Activated T-helper 17 cell treated with anti-CD3 and anti-CD28 coated beads, Interleukin-2, amount 50 U/mL, for 72 hours (primary cell): ENCODE measurements around the gene TUBGCP6. TPM values are rescaled to one million over a fixed set of nuclear protein-coding genes. Genes with fewer than 3 reads are reported as not detected.

Source experiments
- ATAC-seq: fragments of 150-1000 bp; cut with Tn5 transposase; replicated peaks from 2 replicates; pipeline ENCODE4 v1.10.0; 2021; ENCODE audit warnings: mild to moderate bottlenecking, moderate library complexity
- H3K27ac Mint-ChIP-seq: one replicate; pipeline ENCODE4 v1.8.0; 2022; ENCODE audit warnings: mixed read lengths
- H3K27me3 Mint-ChIP-seq: one replicate; pipeline ENCODE4 v1.8.0; 2022; ENCODE audit warnings: mixed read lengths
- H3K36me3 Mint-ChIP-seq: one replicate; pipeline ENCODE4 v1.8.0; 2022; ENCODE audit warnings: low read depth, mild to moderate bottlenecking, mixed read lengths
- H3K4me1 Mint-ChIP-seq: one replicate; pipeline ENCODE4 v1.8.0; 2022; ENCODE audit warnings: mixed read lengths
- H3K4me3 Mint-ChIP-seq: one replicate; pipeline ENCODE4 v1.8.0; 2022; ENCODE audit warnings: mild to moderate bottlenecking, mixed read lengths
- H3K9me3 Mint-ChIP-seq: one replicate; pipeline ENCODE4 v1.8.0; 2022; ENCODE audit warnings: mixed read lengths
- total RNA-seq, 2 donors: library from RNA; stranded (reverse); gene quantifications; one replicate each; pipeline ENCODE4 v1.2.3, GENCODE V29; 2022

Gene TUBGCP6
- total RNA-seq, 2 donors from 2014 or later: 44.5 to 51.1 TPM

- Mint-ChIP-seq H3K4me1 (no peaks in the 10 kb centered on the region), H3K36me3 (peaks cover 5% of the 10 kb centered on the region), H3K27ac (no peak overlapping the region), H3K4me3 (no peak overlapping the region), H3K27me3 (peaks cover 5% of the 10 kb centered on the region), H3K9me3 (no peaks in the 10 kb centered on the region)
- no peak for ATAC-seq
Measured at GRCh38 chr22:50182176-50183081, 62.4 kb downstream of the TUBGCP6 start.

GRCh38 chr22:50180727-50181521 is 63.9 kb downstream of the TUBGCP6 start:
- peaks cover 5% of the 10 kb centered on the region for H3K27me3 Mint-ChIP-seq
- H3K9me3 Mint-ChIP-seq: no peaks in the 10 kb centered on the region
- no peak overlapping the region for H3K27ac Mint-ChIP-seq
- H3K4me1 Mint-ChIP-seq: no peaks in the 10 kb centered on the region
- ATAC-seq: no peak
- H3K36me3 Mint-ChIP-seq: no peaks in the 10 kb centered on the region
- H3K4me3 Mint-ChIP-seq: no peak overlapping the region

GRCh38 chr22:50179937-50180726 is 64.7 kb downstream of the TUBGCP6 start:
- ATAC-seq: no peak
- Mint-ChIP-seq H3K27ac (no peak overlapping the region), H3K4me1 (no peaks in the 10 kb centered on the region), H3K9me3 (no peaks in the 10 kb centered on the region), H3K36me3 (no peaks in the 10 kb centered on the region), H3K27me3 (peaks cover 5% of the 10 kb centered on the region), H3K4me3 (no peak overlapping the region)

- H3K9me3 Mint-ChIP-seq: no peaks in the 10 kb centered on the region
- ATAC-seq: no peak
- H3K4me1 Mint-ChIP-seq: no peaks in the 10 kb centered on the region
- no peaks in the 10 kb centered on the region for H3K36me3 Mint-ChIP-seq
- H3K27ac Mint-ChIP-seq: no peak overlapping the region
- no peak overlapping the region for H3K4me3 Mint-ChIP-seq
- H3K27me3 Mint-ChIP-seq: peaks cover 5% of the 10 kb centered on the region
Measured at GRCh38 chr22:50178871-50179869, 65.7 kb downstream of the TUBGCP6 start.

GRCh38 chr22:50178471-50178864 is 66.4 kb downstream of the TUBGCP6 start:
- Mint-ChIP-seq H3K27ac (no peak overlapping the region), H3K4me1 (no peaks in the 10 kb centered on the region), H3K36me3 (no peaks in the 10 kb centered on the region), H3K9me3 (no peaks in the 10 kb centered on the region), H3K27me3 (peaks cover 5% of the 10 kb centered on the region), H3K4me3 (no peak overlapping the region)
- no peak for ATAC-seq

GRCh38 chr22:50177537-50178470 is 67.0 kb downstream of the TUBGCP6 start:
- no peak overlapping the region for H3K27ac Mint-ChIP-seq
- H3K9me3 Mint-ChIP-seq: no peaks in the 10 kb centered on the region
- peaks cover 5% of the 10 kb centered on the region for H3K27me3 Mint-ChIP-seq
- H3K36me3 Mint-ChIP-seq: no peaks in the 10 kb centered on the region
- ATAC-seq: no peak
- H3K4me1 Mint-ChIP-seq: no peaks in the 10 kb centered on the region
- H3K4me3 Mint-ChIP-seq: no peak overlapping the region

GRCh38 chr22:50176850-50177536 is 67.8 kb downstream of the TUBGCP6 start:
- Mint-ChIP-seq H3K27me3 (peaks cover 8% of the 10 kb centered on the region), H3K9me3 (no peaks in the 10 kb centered on the region), H3K36me3 (peaks cover 6% of the 10 kb centered on the region), H3K4me3 (no peak overlapping the region), H3K27ac (no peak overlapping the region), H3K4me1 (no peaks in the 10 kb centered on the region)
- ATAC-seq: no peak

- Mint-ChIP-seq H3K36me3 (peaks cover 6% of the 10 kb centered on the region), H3K27me3 (peaks cover 9% of the 10 kb centered on the region), H3K4me1 (no peaks in the 10 kb centered on the region), H3K9me3 (no peaks in the 10 kb centered on the region), H3K4me3 (no peak overlapping the region), H3K27ac (no peak overlapping the region)
- ATAC-seq: no peak
Measured at GRCh38 chr22:50175921-50176849, 68.6 kb downstream of the TUBGCP6 start.

GRCh38 chr22:50175191-50175461 is 69.7 kb downstream of the TUBGCP6 start:
- ATAC-seq: no peak
- H3K27me3 Mint-ChIP-seq: peaks cover 11% of the 10 kb centered on the region

GRCh38 chr22:50174382-50175190 is 70.2 kb downstream of the TUBGCP6 start:
- Mint-ChIP-seq H3K9me3 (no peaks in the 10 kb centered on the region), H3K27ac (no peak overlapping the region), H3K4me3 (no peak overlapping the region), H3K4me1 (no peaks in the 10 kb centered on the region), H3K36me3 (peaks cover 6% of the 10 kb centered on the region), H3K27me3 (peaks cover 8% of the 10 kb centered on the region)
- ATAC-seq: no peak

More at GRCh38 chr22:50175191-50175461, 69.7 kb downstream of the TUBGCP6 start:
- Mint-ChIP-seq H3K36me3 (peaks cover 6% of the 10 kb centered on the region), H3K9me3 (no peaks in the 10 kb centered on the region), H3K4me3 (no peak overlapping the region), H3K4me1 (no peaks in the 10 kb centered on the region), H3K27ac (no peak overlapping the region)

GRCh38 chr22:50173983-50174355 is 70.9 kb downstream of the TUBGCP6 start:
- Mint-ChIP-seq H3K9me3 (no peaks in the 10 kb centered on the region), H3K36me3 (peaks cover 10% of the 10 kb centered on the region), H3K27ac (no peak overlapping the region), H3K27me3 (peaks cover 10% of the 10 kb centered on the region), H3K4me3 (no peak overlapping the region), H3K4me1 (peaks cover 2% of the 10 kb centered on the region)
- no peak for ATAC-seq
